Measurements from ENCODE around the gene KCNK2. TPM values are rescaled to one million over a fixed set of nuclear protein-coding genes. Genes with fewer than 3 reads are reported as not detected.

Gene KCNK2
- polyA plus RNA-seq, 1 of the 3 experiments (the other 2 are of a cell fraction), result 12.2 TPM

- Histone ChIP-seq H3K4me3 (ENCODE audit: low read depth in 2 of 2, low read length in 1 of 2) (no peak overlapping the region), H3K4me2 (no peak overlapping the region), H3K27ac (ENCODE audit: low read depth in 2 of 2, low read length in 1 of 2) (no peak overlapping the region), H3K4me1 (ENCODE audit: control insufficient read depth in 1 of 2, insufficient read depth in 2 of 2, low read depth in 1 of 2, low read length in 1 of 2) (no peaks in the 10 kb centered on the region; a peak in 1 of 4 replicates), H3K36me3 (replicated peaks in 1 of 2; ENCODE audit: control insufficient read depth in 1 of 2, insufficient read depth in 2 of 2, low read length in 1 of 2) (peaks cover 4 to 10% of the 10 kb centered on the region in 2 experiments), H3K27me3 (ENCODE audit: insufficient read depth) (no peaks in the 10 kb centered on the region), H3K9ac (no peak overlapping the region), H3K79me2 (ENCODE audit: insufficient read depth) (no peaks in the 10 kb centered on the region), H3K9me3 (no peaks in the 10 kb centered on the region), H4K20me1 (ENCODE audit: insufficient read depth) (no peaks in the 10 kb centered on the region), H3F3A (replicated peaks; ENCODE audit: insufficient read depth) (peaks cover 3% of the 10 kb centered on the region), H2AFZ (ENCODE audit: low read depth) (no peak overlapping the region), H3K9me2 (no peaks in the 10 kb centered on the region)
- 33% methylated on average over 1 of the region's 1 CpG for WGBS (ENCODE audit: low lambda C conversion rate)
- no peak for DNase-seq
- no peak for TF ChIP-seq CHD2 (IDR thresholded peaks at IDR 0.05; ENCODE audit: low read length, partially characterized antibody)
- no peak for TF ChIP-seq NRF1 (IDR thresholded peaks at IDR 0.05; ENCODE audit: low read depth, low read length)
- no peak for TF ChIP-seq ZBTB33 (IDR thresholded peaks at IDR 0.05; ENCODE audit: borderline replicate concordance, low read depth)
- TF ChIP-seq TCF12 (IDR thresholded peaks at IDR 0.05), result no peak
- no peak for TF ChIP-seq EZH2phosphoT487 (IDR thresholded peaks at IDR 0.05; ENCODE audit: borderline replicate concordance, low read depth)
- no peak for TF ChIP-seq GABPA (IDR thresholded peaks at IDR 0.05; ENCODE audit: low read depth)
- TF ChIP-seq FOXM1 (IDR thresholded peaks at IDR 0.05; ENCODE audit: low read depth), result no peak
- no peak for TF ChIP-seq REST (IDR thresholded peaks at IDR 0.05; ENCODE audit: low read depth, low read length)
- no peak for TF ChIP-seq JUND (IDR thresholded peaks at IDR 0.05)
- no peak for TF ChIP-seq CTCF (IDR thresholded peaks at IDR 0.05)
- no peak for TF ChIP-seq GATA2 (CRISPR knock-in tag; IDR thresholded peaks at IDR 0.05)
- no peak for TF ChIP-seq RAD21 (IDR thresholded peaks at IDR 0.05; ENCODE audit: low read length)
- no peak for TF ChIP-seq MXI1 (IDR thresholded peaks at IDR 0.05; ENCODE audit: low read depth, low read length)
- no peak for TF ChIP-seq ELF1 (IDR thresholded peaks at IDR 0.05)
- TF ChIP-seq SIN3A (IDR thresholded peaks at IDR 0.05; ENCODE audit: borderline replicate concordance, low read depth, low read length), result no peak
- no peak for TF ChIP-seq MAX (IDR thresholded peaks at IDR 0.05; ENCODE audit: low read depth)
- no peak for TF ChIP-seq SMC3 (IDR thresholded peaks at IDR 0.05; ENCODE audit: low read depth, low read length)
- TF ChIP-seq IRF3 (IDR thresholded peaks at IDR 0.05; ENCODE audit: low read depth, low read length), result no peak
- TF ChIP-seq RCOR1 (IDR thresholded peaks at IDR 0.05; ENCODE audit: low read length), result no peak
- ChIA-PET CTCF (no interaction called here), POLR2A (no interaction called here)
Measured at GRCh38 chr1:215094381-215094780, 11.8 kb downstream of the KCNK2 start.
